GM23338 (cell line): ENCODE measurements around the gene GUCY1A1. TPM values are rescaled to one million over a fixed set of nuclear protein-coding genes. Genes with fewer than 3 reads are reported as not detected.

Source experiments
- ATAC-seq: fragments of 200-7000 bp; cut with Tn5 transposase; 3 replicates; pipeline ENCODE4 v1.9.1; 2020
- DNase-seq: peaks from one replicate; pipeline ENCODE4 v3.0.0-alpha.2; 2015; ENCODE audit warnings: low spot score
- H2AFZ ChIP-seq: fragments of 200-600 bp; sonication (generic); 2 replicates; pipeline ENCODE4 v1.8.0; 2016; ENCODE audit warnings: antibody characterized with exemption, mild to moderate bottlenecking, moderate library complexity
- H3F3A ChIP-seq: fragments of 200-600 bp; sonication (generic); replicated peaks from 2 replicates; pipeline ENCODE4 v1.8.0; 2017; ENCODE audit warnings: antibody characterized with exemption, mixed run types, low read depth
- H3K27ac ChIP-seq: fragments of 200-600 bp; sonication (generic); 2 replicates; pipeline ENCODE4 v1.6.1; 2016; ENCODE audit warnings: low read depth
- H3K27me3 ChIP-seq: fragments of 200-600 bp; sonication (generic); 2 replicates; pipeline ENCODE4 v1.8.0; 2016; ENCODE audit warnings: mild to moderate bottlenecking, mixed run types, moderate library complexity; ENCODE audit not compliant: insufficient read depth
- H3K36me3 ChIP-seq: fragments of 200-600 bp; sonication (generic); 2 replicates; pipeline ENCODE4 v1.8.0; 2016; ENCODE audit warnings: mild to moderate bottlenecking; ENCODE audit not compliant: insufficient read depth
- H3K4me1 ChIP-seq: fragments of 200-600 bp; sonication (generic); 2 replicates; pipeline ENCODE4 v1.8.0; 2016; ENCODE audit warnings: mild to moderate bottlenecking, moderate library complexity; ENCODE audit not compliant: insufficient read depth
- H3K4me2 ChIP-seq: fragments of 200-600 bp; sonication (generic); 2 replicates; pipeline ENCODE4 v1.7.1; 2017; ENCODE audit warnings: mixed run types
- H3K4me3 ChIP-seq: fragments of 200-600 bp; sonication (generic); 2 replicates; pipeline ENCODE4 v1.6.1; 2016; ENCODE audit warnings: mixed run types
- H3K79me2 ChIP-seq: fragments of 200-600 bp; sonication (generic); replicated peaks from 2 replicates; pipeline ENCODE4 v1.8.0; 2017; ENCODE audit warnings: mild to moderate bottlenecking; ENCODE audit not compliant: insufficient read depth
- H3K9me2 ChIP-seq: fragments of 200-600 bp; sonication (generic); 2 replicates; pipeline ENCODE4 v1.8.0; 2017; ENCODE audit not compliant: insufficient read depth
- H4K20me1 ChIP-seq: fragments of 200-600 bp; sonication (generic); replicated peaks from 2 replicates; pipeline ENCODE4 v1.8.0; 2017; ENCODE audit warnings: mild to moderate bottlenecking; ENCODE audit not compliant: insufficient read depth
- H3K27ac Mint-ChIP-seq: 2 replicates; pipeline ENCODE4 v1.8.0; 2020; ENCODE audit warnings: inconsistent platforms, mild to moderate bottlenecking, moderate library complexity, mixed read lengths
- H3K27me3 Mint-ChIP-seq: 3 replicates; pipeline ENCODE4 v1.8.0; 2022; ENCODE audit warnings: low read depth, mild to moderate bottlenecking, moderate library complexity, mixed read lengths, inconsistent platforms; ENCODE audit not compliant: insufficient read depth, poor library complexity
- H3K36me3 Mint-ChIP-seq: 3 replicates; pipeline ENCODE4 v1.8.0; 2021; ENCODE audit warnings: low read depth, mild to moderate bottlenecking, inconsistent platforms, moderate library complexity, mixed read lengths
- H3K4me1 Mint-ChIP-seq: 3 replicates; pipeline ENCODE4 v1.8.0; 2020; ENCODE audit warnings: mild to moderate bottlenecking, inconsistent platforms, mixed read lengths
- H3K4me3 Mint-ChIP-seq: 3 replicates; pipeline ENCODE4 v1.8.0; 2021; ENCODE audit warnings: moderate library complexity, mild to moderate bottlenecking, inconsistent platforms, mixed read lengths
- H3K9me3 Mint-ChIP-seq: 3 replicates; pipeline ENCODE4 v1.8.0; 2020; ENCODE audit warnings: moderate library complexity, mild to moderate bottlenecking, inconsistent platforms, mixed read lengths
- CREB1 ChIP-seq: fragments of 250-450 bp; sonication (Bioruptor Pico); IDR thresholded peaks from 2 replicates; pipeline ENCODE4 v1.5.0; 2020; ENCODE audit warnings: low read depth, mild to moderate bottlenecking, moderate library complexity
- EZH2phosphoT487 ChIP-seq: fragments of 200-600 bp; sonication (generic); IDR thresholded peaks from one replicate; pipeline ENCODE4 v1.8.1; 2018; ENCODE audit warnings: antibody characterized with exemption; ENCODE audit not compliant: unreplicated experiment
- JUNB ChIP-seq: IDR thresholded peaks from one replicate; pipeline ENCODE4 v1.6.1; 2016; ENCODE audit warnings: antibody characterized with exemption; ENCODE audit not compliant: unreplicated experiment
- POLR2AphosphoS5 ChIP-seq: IDR thresholded peaks from 2 replicates; pipeline ENCODE4 v1.6.1; 2016; ENCODE audit warnings: antibody characterized with exemption, low read depth
- ZNF331 ChIP-seq: fragments of 250-450 bp; sonication (Bioruptor Pico); IDR thresholded peaks from 2 replicates; pipeline ENCODE4 v1.5.0; 2020; ENCODE audit warnings: low read depth, mild to moderate bottlenecking, moderate library complexity
- polyA plus RNA-seq: library from polyadenylated mRNA; unstranded; fragments of >200 nt; fragmentation: Nextera tagmentation; extraction: Ambion mirVana; gene quantifications from 2 replicates; pipeline ENCODE4 v1.2.1, GENCODE V29; 2016
- total RNA-seq: library from RNA; depleted of rRNA; stranded (reverse); fragments of >200 nt; shearing (Covaris generic); gene quantifications from 2 replicates; pipeline ENCODE4 v1.2.3, GENCODE V29; 2014
- TF ChIP-seq, protein P1 (sequence below), 2 experiments: fragments of 200-600 bp in 1 of 2; sonication (generic) in 1 of 2; conservative IDR thresholded peaks; 2 replicates each; pipeline versions ENCODE4 v1.5.1 to v1.6.1; 2016 to 2017; ENCODE audit warnings: antibody characterized with exemption in 2 of 2, low read depth in 2 of 2, mild to moderate bottlenecking in 2 of 2, moderate library complexity in 1 of 2
- TF ChIP-seq, protein P2 (sequence below): IDR thresholded peaks from one replicate; pipeline ENCODE4 v1.6.1; 2018; ENCODE audit warnings: antibody characterized with exemption; ENCODE audit not compliant: unreplicated experiment

The GUCY1A1 gene
- total and polyA plus RNA-seq, 2 experiments from 2014 or later: not detected

- TF ChIP-seq, protein P1, sequence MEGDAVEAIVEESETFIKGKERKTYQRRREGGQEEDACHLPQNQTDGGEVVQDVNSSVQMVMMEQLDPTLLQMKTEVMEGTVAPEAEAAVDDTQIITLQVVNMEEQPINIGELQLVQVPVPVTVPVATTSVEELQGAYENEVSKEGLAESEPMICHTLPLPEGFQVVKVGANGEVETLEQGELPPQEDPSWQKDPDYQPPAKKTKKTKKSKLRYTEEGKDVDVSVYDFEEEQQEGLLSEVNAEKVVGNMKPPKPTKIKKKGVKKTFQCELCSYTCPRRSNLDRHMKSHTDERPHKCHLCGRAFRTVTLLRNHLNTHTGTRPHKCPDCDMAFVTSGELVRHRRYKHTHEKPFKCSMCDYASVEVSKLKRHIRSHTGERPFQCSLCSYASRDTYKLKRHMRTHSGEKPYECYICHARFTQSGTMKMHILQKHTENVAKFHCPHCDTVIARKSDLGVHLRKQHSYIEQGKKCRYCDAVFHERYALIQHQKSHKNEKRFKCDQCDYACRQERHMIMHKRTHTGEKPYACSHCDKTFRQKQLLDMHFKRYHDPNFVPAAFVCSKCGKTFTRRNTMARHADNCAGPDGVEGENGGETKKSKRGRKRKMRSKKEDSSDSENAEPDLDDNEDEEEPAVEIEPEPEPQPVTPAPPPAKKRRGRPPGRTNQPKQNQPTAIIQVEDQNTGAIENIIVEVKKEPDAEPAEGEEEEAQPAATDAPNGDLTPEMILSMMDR (conservative IDR thresholded peaks at IDR 0.05; ENCODE audit: low read depth in 2 of 2): no peak
- TF ChIP-seq JUNB (no peak), ZNF331 (CRISPR knock-in tag) (no peak), CREB1 (CRISPR knock-in tag) (no peak), POLR2AphosphoS5 (no peak)
Measured at GRCh38 chr4:155684423-155684822, 17.8 kb downstream of the GUCY1A1 start (continued).

DNA sequence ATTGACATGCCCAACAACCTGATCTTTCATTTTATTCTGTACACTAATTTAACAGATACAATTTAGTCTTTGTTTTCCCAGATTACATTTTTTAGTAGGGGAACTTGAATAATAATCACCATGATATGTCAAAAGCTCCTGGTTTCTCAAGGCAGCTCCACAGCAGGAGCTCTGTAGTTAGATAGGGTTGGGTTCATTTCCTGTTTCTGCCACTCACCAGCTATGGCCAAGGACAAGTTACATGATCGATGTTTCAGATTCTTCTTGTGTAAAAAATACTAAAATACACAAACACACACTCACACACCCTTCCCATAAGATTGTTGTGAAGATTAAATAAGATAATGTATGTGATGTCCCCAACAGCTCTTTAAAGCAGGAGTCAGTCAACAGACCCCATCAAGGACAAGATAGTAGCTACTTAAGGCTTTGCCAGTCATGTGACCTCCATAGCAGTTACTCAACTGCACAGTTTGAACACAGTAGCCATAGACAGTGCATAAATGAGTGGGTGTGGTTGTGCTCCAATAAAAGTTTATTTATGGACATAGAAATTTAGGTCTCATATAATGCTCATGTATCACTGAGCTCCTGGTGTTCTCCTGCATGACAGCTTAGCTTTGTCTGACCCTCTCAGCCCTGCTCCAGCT, 18.4 kb downstream of the GUCY1A1 start:
- DNase-seq (no peak), ATAC-seq (no peak)
- no peaks in the 10 kb centered on the region for H3K36me3 ChIP-seq
- H2AFZ ChIP-seq: no peak overlapping the region
- H3K79me2 ChIP-seq: no peaks in the 10 kb centered on the region
- no peaks in the 10 kb centered on the region for H3K27me3 ChIP-seq
- H3K27ac Mint-ChIP-seq: no peak overlapping the region
- no peaks in the 10 kb centered on the region; the same call in 1 of the 2 replicates for H3K9me2 ChIP-seq
- H3K4me3 Mint-ChIP-seq: no peak overlapping the region
- H3K4me1 ChIP-seq: no peaks in the 10 kb centered on the region
- no peak overlapping the region for H3K4me2 ChIP-seq
- H3K4me1 Mint-ChIP-seq: no peaks in the 10 kb centered on the region
- H3K4me3 ChIP-seq: no peak overlapping the region
- H3K9me3 Mint-ChIP-seq: no peaks in the 10 kb centered on the region
- TF ChIP-seq, protein P1 (conservative IDR thresholded peaks at IDR 0.05; ENCODE audit: low read depth in 2 of 2): no peak
- no peak for TF ChIP-seq ZNF331 (CRISPR knock-in tag)
- no peak for TF ChIP-seq EZH2phosphoT487
- TF ChIP-seq CREB1 (CRISPR knock-in tag): no peak
- TF ChIP-seq, protein P2, sequence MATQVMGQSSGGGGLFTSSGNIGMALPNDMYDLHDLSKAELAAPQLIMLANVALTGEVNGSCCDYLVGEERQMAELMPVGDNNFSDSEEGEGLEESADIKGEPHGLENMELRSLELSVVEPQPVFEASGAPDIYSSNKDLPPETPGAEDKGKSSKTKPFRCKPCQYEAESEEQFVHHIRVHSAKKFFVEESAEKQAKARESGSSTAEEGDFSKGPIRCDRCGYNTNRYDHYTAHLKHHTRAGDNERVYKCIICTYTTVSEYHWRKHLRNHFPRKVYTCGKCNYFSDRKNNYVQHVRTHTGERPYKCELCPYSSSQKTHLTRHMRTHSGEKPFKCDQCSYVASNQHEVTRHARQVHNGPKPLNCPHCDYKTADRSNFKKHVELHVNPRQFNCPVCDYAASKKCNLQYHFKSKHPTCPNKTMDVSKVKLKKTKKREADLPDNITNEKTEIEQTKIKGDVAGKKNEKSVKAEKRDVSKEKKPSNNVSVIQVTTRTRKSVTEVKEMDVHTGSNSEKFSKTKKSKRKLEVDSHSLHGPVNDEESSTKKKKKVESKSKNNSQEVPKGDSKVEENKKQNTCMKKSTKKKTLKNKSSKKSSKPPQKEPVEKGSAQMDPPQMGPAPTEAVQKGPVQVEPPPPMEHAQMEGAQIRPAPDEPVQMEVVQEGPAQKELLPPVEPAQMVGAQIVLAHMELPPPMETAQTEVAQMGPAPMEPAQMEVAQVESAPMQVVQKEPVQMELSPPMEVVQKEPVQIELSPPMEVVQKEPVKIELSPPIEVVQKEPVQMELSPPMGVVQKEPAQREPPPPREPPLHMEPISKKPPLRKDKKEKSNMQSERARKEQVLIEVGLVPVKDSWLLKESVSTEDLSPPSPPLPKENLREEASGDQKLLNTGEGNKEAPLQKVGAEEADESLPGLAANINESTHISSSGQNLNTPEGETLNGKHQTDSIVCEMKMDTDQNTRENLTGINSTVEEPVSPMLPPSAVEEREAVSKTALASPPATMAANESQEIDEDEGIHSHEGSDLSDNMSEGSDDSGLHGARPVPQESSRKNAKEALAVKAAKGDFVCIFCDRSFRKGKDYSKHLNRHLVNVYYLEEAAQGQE: no peak
- no peaks in the 10 kb centered on the region for H3K36me3 Mint-ChIP-seq
- no peaks in the 10 kb centered on the region for H4K20me1 ChIP-seq
- no peaks in the 10 kb centered on the region for H3K27me3 Mint-ChIP-seq
- H3F3A ChIP-seq: no peaks in the 10 kb centered on the region
- H3K27ac ChIP-seq: no peak overlapping the region
